ENCODE data around the gene TMEM51.

Gene TMEM51

DNA sequence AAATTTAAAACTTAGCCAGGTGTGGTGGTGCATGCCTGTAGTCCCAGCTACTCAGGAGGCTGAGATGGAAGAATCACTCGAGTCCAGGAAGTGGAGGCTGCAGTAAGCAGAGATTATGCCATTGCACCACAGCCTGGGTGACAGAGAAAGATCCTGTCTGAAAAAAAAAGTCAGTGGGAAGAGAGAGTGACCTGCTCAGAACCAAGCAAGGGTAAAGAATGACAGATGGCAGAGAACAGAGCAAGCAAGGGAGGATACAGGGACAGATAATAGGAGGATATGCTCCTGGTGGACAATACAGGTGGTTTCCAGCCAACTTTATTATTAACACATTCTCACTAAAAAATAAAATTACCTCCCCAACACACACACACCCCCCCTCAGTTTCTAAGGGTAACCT lies 4.6 kb upstream of the TMEM51 start:
- Histone ChIP-seq H3F3A (ENCODE audit: insufficient read depth) (no peaks in the 10 kb centered on the region), H3K27me3 (ENCODE audit: low read length) (no peaks in the 10 kb centered on the region), H3K4me3 (ENCODE audit: insufficient read depth, low read length, poor library complexity, severe bottlenecking) (no peak overlapping the region), H3K9me3 (ENCODE audit: insufficient read depth, low read length) (no peaks in the 10 kb centered on the region), H3K27ac (ENCODE audit: low read depth, low read length) (no peak overlapping the region), H4K20me1 (ENCODE audit: low read depth, low read length) (no peaks in the 10 kb centered on the region), H2AFZ (ENCODE audit: low read depth, low read length, severe bottlenecking) (no peak overlapping the region), H3K36me3 (ENCODE audit: low read length) (no peaks in the 10 kb centered on the region), H3K79me2 (ENCODE audit: insufficient read depth, low read length) (no peaks in the 10 kb centered on the region), H3K4me2 (ENCODE audit: low read depth, low read length, poor library complexity, severe bottlenecking) (no peak overlapping the region), H3K9me2 (replicated peaks; ENCODE audit: insufficient read depth, low read length) (no peaks in the 10 kb centered on the region), H3K9ac (ENCODE audit: low read length) (no peak overlapping the region)
- TF ChIP-seq EZH2phosphoT487 (conservative IDR thresholded peaks at IDR 0.05; ENCODE audit: low read length) (no peak), CTCF (IDR thresholded peaks at IDR 0.05; ENCODE audit: insufficient read depth, low read length, poor library complexity, severe bottlenecking) (no peak)

GRCh38 chr1:15150376-15150775 lies 3.2 kb upstream of the TMEM51 start:
- no peak for TF ChIP-seq CTCF (IDR thresholded peaks at IDR 0.05; ENCODE audit: insufficient read depth, low read length, poor library complexity, severe bottlenecking)
- no peak for TF ChIP-seq EZH2phosphoT487 (conservative IDR thresholded peaks at IDR 0.05; ENCODE audit: low read length)
- Histone ChIP-seq H4K20me1 (ENCODE audit: low read depth, low read length) (no peaks in the 10 kb centered on the region), H3F3A (ENCODE audit: insufficient read depth) (no peaks in the 10 kb centered on the region), H3K9me3 (ENCODE audit: insufficient read depth, low read length) (no peaks in the 10 kb centered on the region), H3K79me2 (ENCODE audit: insufficient read depth, low read length) (no peaks in the 10 kb centered on the region), H3K27me3 (ENCODE audit: low read length) (no peaks in the 10 kb centered on the region), H3K27ac (ENCODE audit: low read depth, low read length) (no peak overlapping the region), H3K9me2 (replicated peaks; ENCODE audit: insufficient read depth, low read length) (no peaks in the 10 kb centered on the region), H3K9ac (ENCODE audit: low read length) (no peak overlapping the region), H3K4me2 (ENCODE audit: low read depth, low read length, poor library complexity, severe bottlenecking) (no peak overlapping the region), H3K4me3 (ENCODE audit: insufficient read depth, low read length, poor library complexity, severe bottlenecking) (no peak overlapping the region), H3K36me3 (ENCODE audit: low read length) (no peaks in the 10 kb centered on the region), H2AFZ (ENCODE audit: low read depth, low read length, severe bottlenecking) (no peak overlapping the region)

DNA sequence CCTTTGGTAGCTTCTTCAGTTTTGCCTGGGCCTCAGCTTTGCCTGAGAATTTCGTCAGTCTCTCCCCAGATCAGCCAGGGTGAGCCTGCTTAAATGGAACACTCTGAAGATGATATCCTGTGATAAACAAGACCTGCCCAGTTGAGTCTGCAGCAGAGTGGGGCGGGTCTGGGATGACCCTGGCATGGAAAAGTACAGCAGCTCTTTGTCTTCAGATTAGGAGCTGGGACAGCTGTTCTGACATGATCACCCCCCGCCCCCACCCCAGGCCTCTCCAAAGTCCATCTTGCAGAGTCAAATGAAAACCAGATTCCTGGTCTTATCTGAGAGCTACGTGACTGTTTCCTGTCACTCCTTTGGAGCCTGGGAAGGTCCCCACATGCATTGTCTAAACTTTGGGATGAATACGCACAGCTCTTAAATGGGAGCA lies 2.2 kb upstream of the TMEM51 start:
- Histone ChIP-seq H4K20me1 (ENCODE audit: low read depth, low read length) (no peaks in the 10 kb centered on the region), H3K9ac (ENCODE audit: low read length) (no peak overlapping the region), H3K4me3 (ENCODE audit: insufficient read depth, low read length, poor library complexity, severe bottlenecking) (no peak overlapping the region), H2AFZ (ENCODE audit: low read depth, low read length, severe bottlenecking) (no peak overlapping the region), H3K27ac (ENCODE audit: low read depth, low read length) (no peak overlapping the region), H3K27me3 (ENCODE audit: low read length) (no peaks in the 10 kb centered on the region), H3K9me3 (ENCODE audit: insufficient read depth, low read length) (no peaks in the 10 kb centered on the region), H3K79me2 (ENCODE audit: insufficient read depth, low read length) (no peaks in the 10 kb centered on the region), H3K9me2 (replicated peaks; ENCODE audit: insufficient read depth, low read length) (no peaks in the 10 kb centered on the region), H3F3A (ENCODE audit: insufficient read depth) (no peaks in the 10 kb centered on the region), H3K4me2 (ENCODE audit: low read depth, low read length, poor library complexity, severe bottlenecking) (no peak overlapping the region), H3K36me3 (ENCODE audit: low read length) (no peaks in the 10 kb centered on the region)
- TF ChIP-seq CTCF (IDR thresholded peaks at IDR 0.05; ENCODE audit: insufficient read depth, low read length, poor library complexity, severe bottlenecking) = no peak
- TF ChIP-seq EZH2phosphoT487 (conservative IDR thresholded peaks at IDR 0.05; ENCODE audit: low read length) = no peak
